Pulmonary artery endothelial cell (primary cell): ENCODE results near the gene PIEZO1. TPM values are rescaled to one million over a fixed set of nuclear protein-coding genes. Genes with fewer than 3 reads are reported as not detected.

Source experiments
- DNase-seq: peaks from one replicate; pipeline ENCODE4 v3.0.0-alpha.2; 2011; ENCODE audit warnings: low read depth, low spot score
- total RNA-seq: library from RNA; depleted of rRNA; stranded (reverse); fragments of >200 nt; gene quantifications from 2 replicates; pipeline ENCODE4 v1.2.3, GENCODE V29; 2014

The PIEZO1 gene
- total RNA-seq, 1 donor from 2014 or later, result 254 TPM

DNA sequence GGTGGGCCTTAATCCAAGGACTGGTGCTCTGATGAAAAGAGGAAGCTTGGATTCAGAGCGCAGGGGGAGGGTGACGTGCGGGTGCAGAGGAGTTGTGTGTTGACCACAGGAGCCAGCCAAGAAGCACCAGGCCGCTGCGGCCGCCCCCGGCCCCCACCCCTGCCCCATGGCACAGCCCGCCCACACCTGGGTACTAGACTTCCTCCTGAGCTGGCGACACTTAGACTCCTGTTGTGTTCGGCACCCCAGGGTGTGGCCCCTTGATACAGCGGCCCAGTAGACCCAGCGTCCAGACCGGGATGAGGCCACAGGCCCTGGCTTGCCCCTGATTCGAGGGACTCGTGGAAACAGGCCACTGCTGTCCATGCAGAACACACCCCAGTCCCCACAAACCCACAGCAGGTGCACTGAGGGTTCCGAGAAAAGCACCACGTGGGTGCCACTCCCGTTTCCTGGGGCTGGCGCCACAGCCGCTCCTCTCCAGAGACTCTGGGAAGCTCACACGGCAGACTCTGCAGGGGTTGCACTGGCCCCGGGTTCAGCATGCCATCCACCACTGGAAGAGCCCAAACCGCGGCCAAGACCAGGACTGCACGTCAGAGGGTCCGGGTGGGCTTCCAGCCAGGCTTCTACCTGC, 93.0 kb downstream of the PIEZO1 start:
- DNase-seq, result no peak

DNA sequence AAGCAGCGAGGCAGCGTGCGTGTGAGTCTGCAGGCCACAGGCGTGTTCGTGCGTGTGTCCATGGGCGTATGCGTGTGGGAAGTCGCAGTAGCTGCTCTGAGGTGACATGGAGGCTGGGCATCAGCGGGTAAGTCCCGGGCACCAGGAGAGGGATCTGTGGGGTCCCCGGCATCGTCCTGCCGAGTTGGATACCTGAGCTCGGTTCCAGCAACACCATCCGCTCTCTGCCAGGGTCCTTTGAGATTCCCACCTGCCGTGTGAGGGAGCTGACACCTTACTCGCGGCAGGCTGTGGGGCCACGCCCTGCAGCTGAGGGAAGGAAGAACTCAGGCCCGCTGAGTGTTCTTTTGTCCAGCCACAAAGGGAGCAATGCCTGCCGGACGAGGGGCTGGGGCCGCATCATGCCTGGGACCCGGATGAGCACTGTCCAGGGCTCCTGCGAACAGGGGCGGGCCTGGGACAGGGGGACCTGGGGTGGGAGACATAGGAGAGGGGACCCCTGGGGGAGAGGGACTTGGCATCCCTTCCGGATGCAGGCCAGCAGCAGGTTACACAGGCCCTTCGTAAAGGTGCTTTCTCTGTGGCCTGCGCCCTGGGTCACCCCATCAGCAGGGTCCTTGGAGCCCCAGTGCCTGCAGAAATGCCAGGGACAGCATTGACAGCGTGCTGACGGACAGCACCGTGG, 93.7 kb downstream of the PIEZO1 start:
- no peak for DNase-seq

DNA sequence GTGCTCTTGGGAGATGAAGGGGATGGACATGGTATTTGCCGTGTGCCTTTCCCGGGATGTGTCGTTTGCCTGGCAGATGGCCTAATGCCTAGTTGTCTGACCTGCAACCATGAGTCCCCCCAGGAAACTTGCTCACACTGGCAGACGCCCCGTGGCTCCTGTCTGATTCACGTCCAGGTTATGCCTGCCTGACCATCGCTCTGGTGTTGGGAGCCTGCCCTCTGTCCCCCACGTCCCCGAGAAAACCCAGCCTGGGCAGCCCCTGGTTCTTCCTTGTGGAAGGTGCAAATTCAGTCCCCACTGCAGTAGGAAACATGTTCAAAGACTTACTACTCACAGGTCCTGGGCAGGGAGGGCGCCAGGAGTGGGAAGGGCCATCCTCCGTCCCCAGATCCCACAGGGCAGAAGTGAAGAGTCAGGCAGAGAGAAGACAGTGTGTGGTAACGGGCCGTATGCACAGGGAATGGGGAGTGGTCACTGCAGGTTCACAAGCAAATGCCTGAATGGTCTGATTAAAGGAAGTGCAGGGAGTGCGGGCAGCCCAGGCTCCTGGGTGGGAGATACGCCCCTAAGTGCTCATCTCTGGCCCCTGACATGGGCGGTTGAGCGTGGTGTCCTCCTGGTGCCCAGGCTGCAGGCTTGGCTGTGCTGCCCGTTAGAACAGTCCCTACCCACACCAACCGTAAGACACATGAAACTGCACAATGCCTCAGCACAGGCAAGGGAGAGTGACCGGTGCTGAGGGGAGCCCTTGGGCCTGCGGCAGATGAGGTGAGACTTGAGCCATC, 94.5 kb downstream of the PIEZO1 start:
- no peak for DNase-seq

DNA sequence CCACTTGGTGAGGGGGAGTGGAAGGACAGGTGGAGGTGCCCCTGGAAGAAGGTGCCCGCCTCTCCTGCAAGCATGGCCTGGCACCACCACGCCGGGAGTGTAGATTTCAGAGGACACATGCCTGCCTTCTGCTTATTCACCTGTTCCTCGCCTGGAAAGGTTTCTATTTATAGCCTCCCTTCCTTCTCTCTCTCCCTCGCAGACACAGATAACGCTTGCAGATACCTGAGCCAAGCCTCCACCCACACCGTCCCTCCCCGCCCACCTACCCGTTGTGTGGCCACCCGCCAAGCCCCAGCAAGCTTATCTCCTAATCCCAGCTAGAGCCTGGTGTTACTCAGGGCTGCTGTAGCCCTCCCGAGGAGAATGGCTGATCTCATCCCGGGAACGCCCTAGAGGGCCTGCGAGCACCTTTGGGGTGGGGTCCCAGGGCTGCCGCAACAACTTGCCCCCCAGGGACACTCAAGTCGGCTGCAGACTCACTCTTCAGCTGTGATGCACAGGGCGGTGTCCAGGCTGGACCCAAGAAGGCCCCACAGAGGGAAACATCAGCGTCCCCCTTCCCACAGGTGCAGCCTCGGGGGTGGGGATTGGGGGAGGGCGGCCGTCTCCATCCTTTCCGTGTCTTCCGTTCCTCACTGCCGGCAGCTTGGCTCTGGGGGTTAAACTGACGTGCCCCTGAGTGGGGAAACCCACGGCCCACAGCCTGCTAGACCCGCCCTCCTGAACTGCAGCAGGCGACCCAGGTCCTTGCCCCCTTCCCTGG, 96.8 kb downstream of the PIEZO1 start:
- no peak for DNase-seq

DNA sequence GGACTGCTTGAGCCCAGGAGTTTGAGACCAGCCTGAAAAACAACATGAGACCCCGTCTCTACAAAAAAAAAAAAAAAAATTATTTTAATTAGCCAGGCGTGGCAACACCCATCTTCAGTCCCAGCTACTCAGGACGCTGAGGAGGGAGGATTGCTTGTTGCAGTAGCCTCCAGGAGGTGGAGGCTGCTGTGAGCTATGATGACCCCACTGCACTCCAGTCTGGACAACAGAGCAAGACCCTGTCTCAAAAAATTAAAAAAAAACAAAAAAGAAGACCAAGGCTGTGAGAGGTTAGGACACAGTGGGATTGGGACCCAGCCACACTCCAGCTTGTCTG, 97.4 kb downstream of the PIEZO1 start:
- DNase-seq, result no peak

DNA sequence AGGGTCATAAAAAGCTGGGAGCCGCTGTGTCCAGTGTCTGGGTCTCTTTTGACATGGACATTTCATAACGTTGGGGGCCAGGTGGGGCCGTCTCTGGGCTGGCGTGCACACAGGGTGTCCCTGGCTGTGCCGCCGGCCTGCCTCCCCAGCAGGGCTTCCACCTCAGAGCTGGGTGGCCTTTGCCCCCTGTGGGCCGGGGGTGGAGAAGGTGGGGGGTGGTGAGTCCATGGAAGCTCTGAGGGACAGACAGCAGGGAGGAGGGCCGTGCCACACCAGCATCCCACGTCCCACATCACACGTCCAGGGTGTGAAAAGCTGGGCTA, 97.8 kb downstream of the PIEZO1 start:
- no peak for DNase-seq

DNA sequence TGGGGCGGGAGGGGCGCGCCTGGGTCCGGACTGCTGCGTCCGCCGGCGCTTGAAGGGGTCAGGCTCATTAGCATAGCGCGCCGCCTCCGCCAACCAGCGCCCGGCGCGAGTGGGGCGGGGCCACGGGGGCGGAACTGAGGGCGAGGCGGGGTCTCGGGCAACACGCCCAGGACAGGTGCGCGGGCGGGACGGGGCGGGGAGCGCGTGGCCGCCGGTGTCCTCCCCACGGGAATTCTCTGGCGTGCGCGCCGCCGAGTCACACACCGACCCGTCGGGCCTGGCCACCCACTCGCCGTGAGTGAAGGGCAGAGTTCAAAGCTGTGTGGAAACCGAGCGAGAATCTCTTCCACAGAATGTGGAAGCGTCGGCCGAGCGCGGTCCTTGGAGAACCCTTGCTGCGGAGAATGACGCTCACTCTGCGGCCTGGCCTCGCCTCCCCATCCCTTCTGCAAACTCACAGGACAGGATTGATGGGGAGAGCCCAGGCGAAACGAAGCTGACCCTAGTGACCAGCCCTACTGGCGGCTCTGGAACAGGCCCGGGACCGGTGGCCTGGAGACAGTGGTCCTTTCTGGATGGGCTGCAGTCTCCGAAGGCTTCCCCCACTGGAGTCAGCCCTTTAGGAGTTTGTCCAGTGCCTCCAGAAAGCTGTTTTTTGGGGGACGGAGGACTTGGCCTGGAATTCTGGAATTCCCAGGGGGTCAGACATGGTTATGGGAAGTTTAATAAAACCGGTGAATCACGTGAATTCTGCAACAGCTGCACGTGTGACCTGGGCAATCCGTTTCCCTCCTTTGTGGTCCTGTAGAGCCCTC, 98.4 kb downstream of the PIEZO1 start, which contains the start of gene SNAI3:
Gene SNAI3, minus strand, starts transcription at position 69 of the 815 bp plus-strand sequence. CDS start 101 bp downstream, outside the sequence.
- DNase-seq, result no peak

DNA sequence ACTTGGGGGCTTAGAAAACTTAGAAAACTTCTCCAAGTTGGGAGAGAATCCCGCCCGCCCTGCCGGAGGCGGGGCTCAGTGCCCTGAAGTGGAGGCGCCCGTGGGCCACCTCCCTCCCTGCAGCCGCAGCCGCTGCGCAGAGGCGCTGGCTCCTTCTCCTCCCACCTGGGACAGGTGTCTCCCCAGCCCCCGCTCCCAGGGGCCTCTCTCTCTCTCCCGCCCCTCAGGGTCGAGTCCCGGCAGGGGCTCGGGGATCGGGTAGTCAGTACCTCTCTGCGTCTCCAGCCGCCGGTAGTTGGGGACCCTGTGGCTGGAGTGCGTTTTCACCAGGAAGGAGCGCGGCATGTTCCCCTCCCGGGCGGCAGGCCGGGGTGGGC, 99.0 kb downstream of the PIEZO1 start:
- no peak for DNase-seq

DNA sequence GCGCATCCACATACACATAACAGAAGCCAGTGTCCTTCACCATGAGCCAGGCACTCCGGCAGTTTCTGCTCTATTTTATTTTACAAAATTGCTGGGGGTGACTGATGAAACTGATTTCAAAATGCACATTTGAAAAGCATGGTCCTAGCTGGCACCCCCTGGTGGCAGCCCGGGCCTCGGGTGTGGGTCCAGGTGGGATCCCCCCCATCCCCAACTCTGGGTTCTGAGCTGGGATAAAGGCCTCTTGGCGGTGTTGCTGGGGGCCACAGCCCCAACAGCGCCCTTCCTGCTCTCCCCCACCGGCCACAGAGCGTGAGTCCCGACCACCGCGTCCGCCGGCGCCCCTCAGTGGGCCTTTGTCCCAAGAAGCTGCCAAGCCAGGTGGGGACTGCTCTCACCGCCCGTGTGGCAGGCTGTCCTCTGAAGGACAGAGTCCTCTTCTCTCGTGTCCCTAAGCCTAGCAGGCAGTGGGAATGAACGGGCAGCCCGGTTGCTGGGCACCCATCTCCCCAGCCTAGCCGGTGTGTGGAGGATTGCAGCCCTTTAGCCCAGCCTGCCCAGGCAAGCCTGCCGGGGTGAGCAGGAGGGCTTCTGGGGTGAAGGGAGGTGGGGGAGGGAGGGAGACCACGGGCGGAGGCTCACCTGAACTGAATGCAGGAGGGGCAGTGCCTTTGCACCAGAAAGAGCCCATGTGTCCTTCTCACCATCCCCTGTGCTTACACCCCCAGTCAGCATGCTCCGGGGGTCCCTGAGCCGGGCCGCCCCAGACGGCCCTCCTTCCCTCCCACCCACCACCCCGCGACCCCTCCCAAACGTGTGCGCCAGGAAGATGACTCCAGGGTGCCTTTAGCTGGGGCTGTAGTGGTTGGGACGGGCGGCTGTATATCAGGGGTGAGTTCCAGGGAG, 99.6 kb downstream of the PIEZO1 start:
- DNase-seq, result no peak

DNA sequence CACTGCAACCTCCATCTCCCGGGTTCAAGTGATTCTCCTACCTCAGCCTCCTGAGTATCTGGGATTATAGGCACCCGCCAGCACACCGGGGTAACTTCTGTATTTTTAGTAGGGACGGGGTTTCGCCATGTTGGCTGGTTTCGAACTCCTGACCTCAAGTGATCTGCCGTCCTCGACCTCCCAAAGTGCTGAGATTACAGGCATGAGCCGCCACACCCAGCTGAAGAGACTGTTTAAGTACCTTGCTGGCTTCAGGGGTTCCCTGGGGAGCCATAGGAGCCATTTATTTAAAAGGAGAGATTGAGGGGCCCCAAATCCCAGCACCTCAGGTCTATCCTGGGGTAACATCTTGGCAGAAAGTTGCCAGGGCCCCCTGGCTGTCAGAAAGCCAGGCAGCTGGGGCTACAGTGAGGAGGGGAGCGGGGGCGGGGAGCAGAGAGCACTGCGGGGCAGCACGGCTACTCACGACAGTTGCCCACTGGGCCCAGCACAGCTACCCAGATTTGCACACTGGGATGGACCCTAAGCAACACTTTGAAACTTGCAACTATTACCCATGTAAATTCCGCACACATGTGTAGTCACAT, 100.4 kb downstream of the PIEZO1 start:
- DNase-seq, result no peak

DNA sequence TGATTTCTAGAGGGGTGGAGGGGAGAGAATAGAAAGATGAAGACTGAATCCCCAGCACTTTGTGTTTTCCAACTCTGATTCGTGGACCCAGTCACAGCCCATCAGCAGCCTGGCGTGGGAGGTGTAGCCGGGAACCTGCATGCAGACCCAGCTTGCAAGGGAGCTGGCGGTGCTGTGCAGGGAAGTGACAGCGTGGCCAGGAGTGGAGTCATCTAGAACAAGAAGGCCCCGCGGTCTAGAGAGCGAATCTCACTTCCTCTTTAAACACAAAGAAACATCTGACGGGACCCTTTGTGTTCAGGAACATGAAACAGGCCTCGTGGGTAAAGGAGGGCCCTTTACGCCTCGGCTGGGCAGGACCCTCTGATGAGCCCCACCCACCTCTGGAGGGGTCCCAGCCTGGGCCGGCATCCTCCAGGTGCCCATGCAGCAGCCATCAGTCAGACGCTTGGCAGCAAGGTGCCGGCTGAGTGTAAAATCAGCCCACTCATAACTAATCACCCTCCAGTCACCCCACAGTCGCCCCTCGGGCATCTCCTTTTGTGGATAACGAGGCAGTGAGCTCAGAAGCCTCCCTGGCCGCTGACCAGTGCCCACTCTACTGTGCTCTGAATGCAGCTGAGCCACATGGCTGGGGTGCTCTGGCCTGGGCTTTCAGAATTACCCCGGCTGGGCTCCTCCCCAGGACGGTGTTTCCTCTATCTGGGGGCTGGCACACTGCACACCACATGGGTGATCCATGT, 103.1 kb downstream of the PIEZO1 start:
- DNase-seq, result no peak

DNA sequence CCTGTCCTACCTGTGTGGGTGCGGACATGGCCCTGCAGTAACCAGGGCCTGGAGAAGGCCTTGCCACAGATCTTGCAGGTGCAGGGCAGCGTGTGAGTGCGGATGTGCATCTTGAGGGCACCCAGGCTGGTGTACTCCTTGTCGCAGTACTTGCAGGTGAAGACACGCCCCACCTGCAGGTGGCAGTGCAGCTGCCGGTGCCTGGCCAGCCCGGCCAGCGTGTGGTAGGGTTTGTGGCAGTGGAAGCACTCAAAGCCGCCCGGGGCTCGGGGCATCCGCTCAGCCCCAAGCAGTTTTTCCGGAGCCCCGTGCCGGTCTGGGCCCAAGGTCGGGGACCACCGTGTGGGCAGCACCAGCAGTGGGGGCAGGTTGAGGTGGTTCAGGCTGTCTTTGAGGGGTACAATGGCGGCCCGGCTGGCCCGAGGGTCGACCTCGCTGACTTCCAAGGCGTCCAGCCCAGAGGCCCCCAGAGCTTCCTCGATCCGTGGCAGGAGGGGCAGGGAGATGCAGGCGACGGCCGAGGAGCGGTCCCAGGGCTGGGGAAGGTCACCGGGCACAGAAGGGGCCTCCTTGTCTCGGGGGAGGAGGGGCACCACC, 103.8 kb downstream of the PIEZO1 start:
- no peak for DNase-seq

DNA sequence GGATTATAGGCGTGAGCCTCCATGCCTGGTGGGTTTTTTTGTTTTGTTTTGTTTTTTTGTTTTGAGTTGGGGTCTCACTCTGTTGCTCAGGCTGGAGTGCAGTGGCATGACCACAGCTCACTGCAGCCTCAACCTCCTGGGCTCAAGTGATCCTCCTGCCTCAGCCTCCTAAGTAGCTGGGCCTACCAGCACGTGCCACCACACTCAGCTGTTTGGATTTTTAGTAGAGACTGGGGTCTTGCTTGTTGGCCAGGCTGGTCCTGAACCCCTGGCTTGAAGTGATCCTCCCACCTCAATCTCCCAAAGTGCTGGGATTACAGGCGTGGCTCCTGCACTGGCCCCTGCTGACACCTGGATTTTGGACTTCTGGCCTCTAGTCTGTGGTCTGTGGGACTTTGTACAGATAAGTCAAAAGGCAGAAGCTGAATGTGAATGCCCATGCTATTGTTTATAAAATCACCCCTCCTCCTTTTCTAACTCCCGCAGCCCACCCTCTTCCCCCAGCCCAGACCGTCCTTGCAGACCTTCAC, 104.4 kb downstream of the PIEZO1 start:
- no peak for DNase-seq

DNA sequence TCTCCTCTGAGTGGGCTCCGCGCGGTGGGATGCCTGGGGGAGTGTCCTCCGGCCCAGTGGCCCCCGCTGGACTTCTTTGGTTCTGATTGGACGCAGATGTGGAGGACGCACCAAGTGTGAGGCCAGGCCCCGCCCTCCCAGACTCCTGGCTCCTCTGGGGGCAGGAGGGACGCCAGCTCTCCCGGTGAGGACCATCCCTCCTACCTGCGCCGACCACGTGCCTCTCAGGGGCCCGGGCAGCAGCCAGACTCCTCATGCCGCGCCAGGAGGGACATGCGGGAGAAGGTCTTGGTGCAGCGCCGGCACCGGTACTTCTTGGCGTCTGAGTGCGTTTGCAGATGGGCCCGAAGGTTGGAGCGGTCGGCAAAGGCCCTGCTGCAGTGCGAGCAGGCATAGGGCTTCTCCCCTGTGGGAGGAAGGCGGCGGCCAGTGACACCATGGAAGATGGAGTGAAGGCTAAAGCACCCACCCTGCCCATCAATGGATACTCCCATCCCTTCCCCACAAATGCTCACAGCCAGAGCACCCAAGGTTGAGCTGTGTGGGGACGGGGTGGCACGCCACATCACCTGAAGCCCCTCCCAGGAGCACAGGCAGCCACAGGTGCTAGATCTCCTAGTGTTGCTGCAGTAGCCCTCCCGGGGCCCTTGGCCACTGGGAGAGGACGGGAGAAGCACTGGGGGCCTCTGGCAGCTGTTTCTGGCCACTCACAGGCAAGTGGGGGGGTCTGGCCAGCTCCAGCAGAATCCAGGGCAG, 106.6 kb downstream of the PIEZO1 start:
- no peak for DNase-seq

DNA sequence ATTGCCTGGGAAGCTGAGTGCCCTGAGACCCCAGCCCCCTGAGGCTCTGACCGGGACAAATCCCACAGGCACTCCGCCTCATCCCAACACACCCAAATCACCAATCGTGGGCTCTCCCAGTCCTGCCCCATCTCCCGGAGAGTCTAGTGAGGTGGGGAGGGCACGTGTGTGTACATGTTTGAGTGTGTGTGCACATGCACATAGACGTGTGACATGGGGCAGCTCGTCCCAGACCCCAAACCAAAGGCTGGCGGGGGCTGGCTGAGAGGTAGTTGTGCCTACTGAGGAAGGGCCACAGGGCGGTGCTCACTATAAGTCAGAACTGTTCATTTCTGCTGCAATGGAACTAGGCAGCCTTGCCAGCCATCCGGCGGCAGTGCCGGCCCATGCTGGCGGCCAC, 107.3 kb downstream of the PIEZO1 start:
- no peak for DNase-seq

DNA sequence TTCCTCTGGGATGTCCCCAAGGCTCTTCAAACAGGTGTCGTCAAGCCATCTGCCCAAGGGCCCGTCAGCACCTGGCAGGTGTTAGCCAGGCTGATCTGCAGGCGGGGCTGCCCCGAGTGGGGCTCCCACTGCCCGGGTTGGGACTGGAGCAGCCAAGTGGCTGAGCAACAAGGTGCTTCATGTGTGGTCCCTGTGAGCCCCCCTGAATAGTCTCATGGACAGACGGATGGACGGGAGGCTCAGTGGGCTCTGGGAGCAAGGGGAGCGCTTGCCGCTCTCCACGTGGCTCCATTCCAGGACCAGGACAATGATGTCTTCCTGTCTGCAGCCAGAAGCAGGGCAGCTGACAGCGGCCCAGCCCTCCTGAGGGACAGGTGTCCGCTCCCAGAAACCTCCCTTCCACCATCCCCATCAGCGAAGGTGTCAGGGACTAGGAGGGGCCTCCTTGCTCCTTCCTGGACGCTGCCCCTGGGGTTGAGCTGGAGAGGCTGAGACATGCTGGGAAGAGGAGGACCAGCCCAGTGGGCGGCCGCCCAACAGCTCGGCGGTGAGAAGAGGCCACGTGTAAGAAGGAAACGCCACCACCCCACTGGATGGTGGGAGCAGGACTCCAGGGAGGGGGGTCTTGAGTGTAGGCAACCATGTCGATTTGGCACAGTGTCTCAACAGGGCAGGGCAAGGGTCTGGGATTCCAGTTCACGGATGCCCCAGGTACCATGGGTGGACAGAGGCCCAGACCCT, 108.3 kb downstream of the PIEZO1 start:
- DNase-seq, result no peak
